Mesenteric fat pad (tissue), 1 donor: Measurements from ENCODE around the gene OR51A4. TPM values are rescaled to one million over a fixed set of nuclear protein-coding genes. Genes with fewer than 3 reads are reported as not detected.
"Not testable (repeated sequence)": the region's sequence is repeated elsewhere in the genome, so short reads cannot be mapped to it uniquely, and the experiment has no call there.

Experiments used
- DNase-seq: peaks from one replicate; pipeline ENCODE4 v3.0.0-alpha.2; 2020; ENCODE audit warnings: low spot score
- long read RNA-seq: library from polyadenylated mRNA; unstranded; transcript quantifications from one replicate; pipeline ENCODE4 v2.0.0, GENCODE V29; 2020
- total RNA-seq: library from RNA; stranded (reverse); fragmentation: NEBNext Ultra II Directional; extraction: Animal tissue kit (Norgen Biotek cat#: 25700); gene quantifications from one replicate; pipeline ENCODE4 v1.2.1, GENCODE V29; 2021
- donor health status: DM: yes; HTN: yes; CAD: no.

Gene OR51A4
- total RNA-seq = not detected
- long read RNA-seq = 0 reads

GRCh38 chr11:4947505-4947904 is at the start of gene OR51A4:
OR51A4 (minus strand) TSS chr11:4947605; CDS start chr11:4947100, 505 bp downstream.
- no peak for DNase-seq

- DNase-seq = no peak
These were observed 47.1 kb upstream of the OR51A4 start, which contains the start of gene OR51L1 for GRCh38 chr11:4994551-4994950. OR51L1 (plus strand) TSS chr11:4994851; CDS start chr11:4998983, 4,132 bp downstream.

- DNase-seq = no peak
These were observed 43.7 kb upstream of the OR51A4 start for GRCh38 chr11:4991060-4991459.

GRCh38 chr11:4983841-4984240 is 36.4 kb upstream of the OR51A4 start:
- no peak for DNase-seq

GRCh38 chr11:4982678-4983077 is 35.3 kb upstream of the OR51A4 start:
- DNase-seq = no peak

- no peak for DNase-seq
These were observed 31.6 kb upstream of the OR51A4 start for GRCh38 chr11:4979036-4979435.

GRCh38 chr11:4975436-4975835 is 28.0 kb upstream of the OR51A4 start:
- DNase-seq = no peak

- DNase-seq = no peak
These were observed 15.4 kb upstream of the OR51A4 start for GRCh38 chr11:4962816-4963215.

GRCh38 chr11:4960877-4961276 is 13.5 kb upstream of the OR51A4 start:
- DNase-seq = no peak

- no peak for DNase-seq
These were observed 10.0 kb upstream of the OR51A4 start for GRCh38 chr11:4957396-4957795.

GRCh38 chr11:4955613-4956012 is 8.2 kb upstream of the OR51A4 start, which contains the start of gene OR51A2:
OR51A2 (minus strand) TSS chr11:4955713; CDS start chr11:4955713, 0 bp downstream.
- not testable (repeated sequence) for DNase-seq

GRCh38 chr11:4936745-4937144 is 10.7 kb downstream of the OR51A4 start:
- DNase-seq = no peak

- DNase-seq = no peak
These were observed 14.7 kb downstream of the OR51A4 start for GRCh38 chr11:4932751-4933150.

- no peak for DNase-seq
These were observed 20.8 kb downstream of the OR51A4 start for GRCh38 chr11:4926608-4927007.

GRCh38 chr11:4924239-4924638 is 23.2 kb downstream of the OR51A4 start, which contains the start of gene OR51G1:
OR51G1 (minus strand) TSS chr11:4924339; CDS start chr11:4924339, 0 bp downstream.
- no peak for DNase-seq

- DNase-seq = no peak
These were observed 25.1 kb downstream of the OR51A4 start for GRCh38 chr11:4922304-4922703.

GRCh38 chr11:4921796-4922195 is 25.6 kb downstream of the OR51A4 start:
- DNase-seq = no peak

- no peak for DNase-seq
These were observed 28.2 kb downstream of the OR51A4 start, which contains the start of gene OR51G2 for GRCh38 chr11:4919250-4919649. OR51G2 (minus strand) TSS chr11:4919350; CDS start chr11:4915663, 3,687 bp downstream.

- no peak for DNase-seq
These were observed 30.8 kb downstream of the OR51A4 start for GRCh38 chr11:4916581-4916980.

GRCh38 chr11:4903484-4903883 is 43.9 kb downstream of the OR51A4 start, which contains the start of gene OR51A7:
OR51A7 (plus strand) TSS chr11:4903783; CDS start chr11:4907370, 3,587 bp downstream.
- no peak for DNase-seq
